ENCODE results near the gene OR2T3.
"Not testable (repeated sequence)": the region's sequence is repeated elsewhere in the genome, so short reads cannot be mapped to it uniquely, and the experiment has no call there.

Gene OR2T3

GRCh38 chr1:248475660-248476059 lies 2.5 kb downstream of the OR2T3 start:
- DNase-seq, result not testable (repeated sequence)

GRCh38 chr1:248481686-248482579 lies 8.8 kb downstream of the OR2T3 start:
- not testable (repeated sequence) for DNase-seq

GRCh38 chr1:248488289-248488688 lies 15.1 kb downstream of the OR2T3 start, which contains the start of gene OR2T5:
OR2T5 (plus strand) TSS chr1:248488589; CDS start chr1:248488589, 0 bp downstream.
- not testable (repeated sequence) for DNase-seq

- not testable (repeated sequence) for DNase-seq
Measured at GRCh38 chr1:248496661-248497060, 23.5 kb downstream of the OR2T3 start.

DNA sequence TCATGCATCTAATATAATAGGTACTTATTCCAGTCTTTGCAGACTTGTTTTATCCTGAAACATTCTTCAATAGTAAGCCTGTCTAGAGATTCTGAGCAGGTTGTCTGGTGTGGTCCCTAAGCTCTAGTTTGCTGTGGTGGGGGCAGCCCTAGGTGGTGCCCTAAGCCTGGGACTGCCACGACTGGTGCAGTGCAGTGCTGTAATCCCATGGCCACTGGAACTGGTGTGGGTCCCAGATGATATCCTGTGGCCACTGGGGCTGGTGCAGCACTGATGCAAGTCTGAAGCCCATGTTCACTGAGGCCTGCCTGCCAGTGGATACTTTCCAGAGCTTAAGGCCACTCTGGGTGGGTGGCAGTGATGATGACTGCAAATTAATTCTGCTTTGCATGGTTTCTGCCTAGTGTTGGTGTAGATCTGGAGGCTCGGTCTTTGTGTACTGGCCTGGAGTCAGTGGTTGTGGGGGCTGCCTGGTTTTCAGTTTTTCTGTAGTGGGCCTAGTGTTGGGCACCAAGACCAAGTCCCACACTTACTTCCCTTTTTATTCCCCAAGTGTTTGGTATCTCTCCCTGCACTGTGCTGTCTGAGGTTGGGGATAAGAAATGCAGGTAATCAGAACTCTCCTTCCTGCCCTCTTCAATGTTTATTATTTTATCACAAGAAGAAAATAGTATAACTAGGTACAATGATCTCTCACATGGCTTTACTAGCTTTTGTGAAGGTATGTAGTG lies 27.3 kb downstream of the OR2T3 start:
- not testable (repeated sequence) for DNase-seq

DNA sequence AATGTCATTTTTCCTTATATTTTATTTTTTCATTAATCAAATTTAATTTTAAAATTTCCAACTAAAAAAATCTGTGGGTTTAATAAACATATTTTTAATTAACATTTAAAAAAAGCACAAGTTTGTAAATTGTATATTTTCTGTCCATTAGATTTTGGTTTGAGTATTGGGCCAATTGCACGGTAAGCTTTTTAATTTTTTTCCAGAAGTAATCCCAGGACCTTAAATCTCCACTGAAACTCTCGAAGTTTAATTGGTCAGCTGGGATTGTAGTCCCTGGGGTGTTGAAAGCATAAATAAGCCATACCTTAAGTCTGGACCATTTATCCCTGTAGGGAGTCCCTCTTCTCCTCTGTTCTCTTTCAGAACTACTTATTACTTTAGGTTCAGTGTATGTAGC lies 34.6 kb downstream of the OR2T3 start, which contains the start of gene OR2G6:
Gene OR2G6 (plus strand): TSS at position 301 of the 400 bp plus-strand sequence. CDS start 13,574 bp downstream, outside the sequence.
- not testable (repeated sequence) for DNase-seq

DNA sequence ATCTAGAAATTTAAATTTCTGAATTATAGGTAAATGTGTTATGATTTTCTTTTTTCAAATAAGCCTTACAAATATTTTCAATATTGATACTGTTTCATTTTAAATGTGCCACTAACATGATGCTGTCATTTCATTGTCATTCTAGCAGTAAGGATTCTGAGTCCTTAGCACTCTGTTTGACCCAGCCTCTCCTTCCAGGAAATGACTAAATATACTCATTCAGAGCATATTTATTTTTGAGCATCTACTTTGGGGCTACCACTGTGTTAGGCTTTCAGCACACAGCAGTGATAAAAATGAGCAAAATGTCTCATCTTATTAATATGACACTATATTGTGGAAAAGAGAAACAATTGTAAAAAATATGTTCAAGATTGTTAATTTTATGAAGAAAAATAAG lies 37.1 kb downstream of the OR2T3 start:
- not testable (repeated sequence) for DNase-seq

GRCh38 chr1:248521856-248522255 lies 48.7 kb downstream of the OR2T3 start:
- no peak for DNase-seq

Data from COR-L47 (cell line).